UCSD-AML1 (cell line): ENCODE results near the gene MRPL39.

Experiments used
- DNase-seq: peaks from one replicate; lab custom pipeline; 2025; ENCODE audit not compliant: unreplicated experiment; lab: John Stamatoyannopoulos, UW

Gene MRPL39

GRCh38 chr21:25541042-25541441 lies 66.2 kb downstream of the MRPL39 start:
- no peak for DNase-seq

GRCh38 chr21:25539606-25540005 lies 67.7 kb downstream of the MRPL39 start:
- DNase-seq = no peak

DNA sequence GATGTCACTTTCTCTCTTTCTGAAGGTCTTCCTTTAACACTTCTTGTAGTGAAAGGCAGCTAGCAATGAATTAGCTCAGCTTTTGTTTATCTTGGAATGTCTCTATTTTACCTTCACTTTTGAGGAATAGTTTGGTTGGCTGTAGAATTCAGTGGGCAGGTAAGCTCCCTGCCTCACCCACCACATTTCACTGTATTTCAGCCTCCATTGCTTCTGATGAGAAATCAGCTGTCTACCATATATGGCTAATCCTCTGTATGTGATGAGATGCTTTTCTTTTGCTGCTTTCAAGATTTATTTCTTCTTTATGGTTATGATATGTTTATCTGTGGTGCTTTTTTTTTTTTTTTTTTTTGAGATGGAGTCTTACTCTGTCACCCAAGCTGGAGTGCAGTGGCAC lies 70.1 kb downstream of the MRPL39 start:
- DNase-seq = no peak

GRCh38 chr21:25536752-25537151 lies 70.5 kb downstream of the MRPL39 start:
- DNase-seq = no peak

- no peak for DNase-seq
Observed at GRCh38 chr21:25535849-25536248, 71.4 kb downstream of the MRPL39 start.
